Measurements from ENCODE around the gene FRRS1L. TPM values are rescaled to one million over a fixed set of nuclear protein-coding genes. Genes with fewer than 3 reads are reported as not detected.

FRRS1L gene
- total and polyA plus RNA-seq, 4 donors: 0.08 to 0.51 TPM; not detected in 2

GRCh38 chr9:109158651-109159050, 8.4 kb downstream of the FRRS1L start:
- no peak for DNase-seq (ENCODE audit: low spot score)
- Histone ChIP-seq H3K27me3 (ENCODE audit: control insufficient read depth in 4 of 4, insufficient read depth in 4 of 4, low read length in 3 of 4) (no peaks in the 10 kb centered on the region), H3K36me3 (ENCODE audit: control insufficient read depth in 4 of 4, insufficient read depth in 3 of 4, low read depth in 1 of 4, low read length in 3 of 4) (no peaks in the 10 kb centered on the region), H3K9me3 (ENCODE audit: control insufficient read depth in 4 of 4, low read length in 3 of 4) (peaks cover 0 to 4% (median 0%) of the 10 kb centered on the region in 4 donors), H3K4me1 (ENCODE audit: control insufficient read depth in 4 of 4, insufficient read depth in 4 of 4, low read length in 3 of 4) (no peaks in the 10 kb centered on the region), H3K27ac (ENCODE audit: low read depth in 1 of 2, low read length in 2 of 2) (no peak overlapping the region), H3K9ac (ENCODE audit: low read depth in 1 of 2, low read length in 2 of 2) (no peak overlapping the region), H3K4me3 (ENCODE audit: low read depth in 1 of 3, low read length in 3 of 3) (no peak overlapping the region)
- TF ChIP-seq CTCF (IDR thresholded peaks at IDR 0.05; ENCODE audit: low read depth, low read length, missing input control) (no peak), GABPA (IDR thresholded peaks at IDR 0.05 in 1 of 2, conservative IDR thresholded peaks at IDR 0.05 in 1 of 2) (no peak), HNF4A (conservative IDR thresholded peaks at IDR 0.05) (no peak), YY1 (IDR thresholded peaks at IDR 0.05) (no peak), ATF3 (IDR thresholded peaks at IDR 0.05) (no peak), ZBTB33 (IDR thresholded peaks at IDR 0.05) (no peak), FOXA2 (IDR thresholded peaks at IDR 0.05) (no peak), FOXA1 (IDR thresholded peaks at IDR 0.05) (no peak), MAX (IDR thresholded peaks at IDR 0.05) (no peak), SP1 (IDR thresholded peaks at IDR 0.05) (no peak), RAD21 (IDR thresholded peaks at IDR 0.05) (no peak), HNF4G (IDR thresholded peaks at IDR 0.05) (no peak), NR2F2 (IDR thresholded peaks at IDR 0.05) (no peak), EGR1 (IDR thresholded peaks at IDR 0.05; ENCODE audit: low read depth in 2 of 2) (no peak), REST (IDR thresholded peaks at IDR 0.05) (no peak), JUND (IDR thresholded peaks at IDR 0.05) (no peak), RXRA (IDR thresholded peaks at IDR 0.05) (no peak), TAF1 (conservative IDR thresholded peaks at IDR 0.05) (no peak)

Data from liver (tissue), 9 donors.